Inflammatory macrophage treated with lipopolysaccharide for 1 hour (primary cell): ENCODE data around the gene SLC22A14.
"Not testable (repeated sequence)": the region's sequence is repeated elsewhere in the genome, so short reads cannot be mapped to it uniquely, and the experiment has no call there.

ENCODE experiments used
- DNase-seq, 2 donors: peaks; one replicate each; pipeline ENCODE4 v3.0.0-alpha.2; 2020 to 2022

The SLC22A14 gene

GRCh38 chr3:38314112-38314763 lies 32.1 kb downstream of the SLC22A14 start:
- DNase-seq, result no peak

- DNase-seq, result no peak
Measured at GRCh38 chr3:38314764-38315487, 32.8 kb downstream of the SLC22A14 start.

GRCh38 chr3:38315488-38316230 lies 33.6 kb downstream of the SLC22A14 start:
- no peak for DNase-seq

GRCh38 chr3:38316356-38317191 lies 34.5 kb downstream of the SLC22A14 start:
- no peak for DNase-seq

GRCh38 chr3:38317192-38317759 lies 35.2 kb downstream of the SLC22A14 start:
- peak in 1 of 2 donors; percentile 17 for DNase-seq

GRCh38 chr3:38318766-38319671 lies 36.9 kb downstream of the SLC22A14 start:
- DNase-seq, result no peak

- DNase-seq, result not testable (repeated sequence)
Measured at GRCh38 chr3:38320638-38321037, 38.5 kb downstream of the SLC22A14 start.

- DNase-seq, result no peak
Measured at GRCh38 chr3:38323060-38323459, 41.0 kb downstream of the SLC22A14 start.

GRCh38 chr3:38325256-38325655 lies 43.2 kb downstream of the SLC22A14 start:
- no peak for DNase-seq

GRCh38 chr3:38327335-38328009 lies 45.4 kb downstream of the SLC22A14 start:
- DNase-seq, result peak; percentile 45 to 72

- DNase-seq, result no peak
Measured at GRCh38 chr3:38331257-38332022, 49.3 kb downstream of the SLC22A14 start.

- DNase-seq, result peak; percentile 21 to 42
Measured at GRCh38 chr3:38332201-38332600, 50.1 kb downstream of the SLC22A14 start.

- DNase-seq, result no peak
Measured at GRCh38 chr3:38334142-38335055, 52.3 kb downstream of the SLC22A14 start.

- DNase-seq, result no peak
Measured at GRCh38 chr3:38335263-38335662, 53.2 kb downstream of the SLC22A14 start.

- DNase-seq, result no peak
Measured at GRCh38 chr3:38337703-38338102, 55.6 kb downstream of the SLC22A14 start.

GRCh38 chr3:38343797-38344594 lies 61.9 kb downstream of the SLC22A14 start:
- no peak for DNase-seq

GRCh38 chr3:38345879-38346586 lies 63.9 kb downstream of the SLC22A14 start:
- no peak for DNase-seq
